ENCODE data around the gene EXOC2.

DNA sequence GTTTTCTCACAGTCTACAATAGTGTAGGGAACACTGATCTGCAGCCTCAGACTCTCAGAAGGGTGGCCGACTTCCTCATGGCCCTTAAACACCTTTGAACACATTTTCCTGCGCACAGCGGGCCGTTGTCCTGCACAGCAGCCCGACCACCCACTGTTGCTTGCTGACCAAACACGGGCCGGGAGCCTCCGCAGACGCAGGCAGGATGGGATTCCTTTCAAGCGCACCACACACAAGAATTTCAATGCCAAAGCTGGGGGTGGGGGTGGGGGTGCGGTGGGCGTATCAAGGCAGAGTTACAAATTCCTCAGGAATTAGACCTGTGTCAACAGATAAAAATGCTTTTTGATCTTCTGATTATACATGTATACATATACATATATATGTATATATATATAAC lies 110.6 kb downstream of the EXOC2 start:
- TF ChIP-seq FOXM1 (IDR thresholded peaks at IDR 0.05; ENCODE audit: borderline replicate concordance) (no peak), SUZ12 (IDR thresholded peaks at IDR 0.05) (no peak), ARNT (IDR thresholded peaks at IDR 0.05) (no peak), NFRKB (IDR thresholded peaks at IDR 0.05) (no peak), SP1 (IDR thresholded peaks at IDR 0.05) (no peak), ELF4 (IDR thresholded peaks at IDR 0.05) (no peak), FOXK2 (IDR thresholded peaks at IDR 0.05) (no peak), CTBP1 (IDR thresholded peaks at IDR 0.05; ENCODE audit: borderline replicate concordance) (no peak), TARDBP (IDR thresholded peaks at IDR 0.05) (no peak), BHLHE40 (IDR thresholded peaks at IDR 0.05; ENCODE audit: borderline replicate concordance) (no peak), ZNF384 (IDR thresholded peaks at IDR 0.05) (no peak), FOXA1 (IDR thresholded peaks at IDR 0.05) (no peak), LEF1 (IDR thresholded peaks at IDR 0.05; ENCODE audit: borderline replicate concordance) (no peak)
